SK-N-SH (cell line): ENCODE measurements around the gene RPAP3.

Source experiments
- EP300 ChIP-seq, 2 experiments: IDR thresholded peaks; 2 replicates each; pipeline versions ENCODE4 v1.4.0 to v1.6.1; 2012; ENCODE audit warnings: borderline replicate concordance in 1 of 2, low read depth in 1 of 2, low read length in 1 of 2
- FOXM1 ChIP-seq: IDR thresholded peaks from 2 replicates; pipeline ENCODE4 v1.4.0; 2012; ENCODE audit warnings: low read depth, mild to moderate bottlenecking
- JUND ChIP-seq: IDR thresholded peaks from 2 replicates; pipeline ENCODE4 v1.4.0; 2012
- RCOR1 ChIP-seq: fragments of 150-350 bp; IDR thresholded peaks from 2 replicates; pipeline ENCODE4 v1.6.1; 2017; ENCODE audit warnings: antibody characterized with exemption, low read length
- RXRA ChIP-seq: IDR thresholded peaks from 2 replicates; pipeline ENCODE4 v1.4.0; 2012; ENCODE audit warnings: low read depth, mild to moderate bottlenecking, borderline replicate concordance
- TCF12 ChIP-seq: IDR thresholded peaks from 2 replicates; pipeline ENCODE4 v1.4.0; 2012
- TF ChIP-seq, protein P1 (sequence below): fragments of 200-600 bp; sonication (generic); IDR thresholded peaks from 2 replicates; pipeline ENCODE4 v1.6.1; 2017; ENCODE audit warnings: antibody characterized with exemption, mild to moderate bottlenecking, moderate library complexity
- TF ChIP-seq, protein P2 (sequence below): IDR thresholded peaks from 2 replicates; pipeline ENCODE4 v1.4.0; 2012; ENCODE audit warnings: low read depth

DNA sequence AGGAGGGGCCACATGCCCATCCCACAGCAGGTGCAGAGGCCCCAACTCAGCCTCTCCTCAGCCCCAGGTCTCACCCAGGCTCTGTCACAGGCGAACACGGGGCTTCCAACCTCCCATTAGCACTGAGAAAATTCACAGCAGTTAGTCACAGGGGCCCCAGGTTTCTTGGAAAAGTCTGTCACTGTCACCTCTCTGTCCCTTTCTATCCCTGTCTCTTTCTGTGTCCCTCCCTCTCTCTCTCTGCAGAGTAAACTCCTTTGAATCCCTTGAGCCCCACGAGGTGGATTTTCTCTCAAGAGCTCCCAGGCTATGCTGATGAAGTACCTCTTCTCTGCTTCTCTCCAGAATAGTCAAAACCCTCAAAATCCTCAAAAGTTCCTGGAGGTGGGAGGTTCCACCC, 33.5 kb upstream of the RPAP3 start:
- TF ChIP-seq, protein P1, sequence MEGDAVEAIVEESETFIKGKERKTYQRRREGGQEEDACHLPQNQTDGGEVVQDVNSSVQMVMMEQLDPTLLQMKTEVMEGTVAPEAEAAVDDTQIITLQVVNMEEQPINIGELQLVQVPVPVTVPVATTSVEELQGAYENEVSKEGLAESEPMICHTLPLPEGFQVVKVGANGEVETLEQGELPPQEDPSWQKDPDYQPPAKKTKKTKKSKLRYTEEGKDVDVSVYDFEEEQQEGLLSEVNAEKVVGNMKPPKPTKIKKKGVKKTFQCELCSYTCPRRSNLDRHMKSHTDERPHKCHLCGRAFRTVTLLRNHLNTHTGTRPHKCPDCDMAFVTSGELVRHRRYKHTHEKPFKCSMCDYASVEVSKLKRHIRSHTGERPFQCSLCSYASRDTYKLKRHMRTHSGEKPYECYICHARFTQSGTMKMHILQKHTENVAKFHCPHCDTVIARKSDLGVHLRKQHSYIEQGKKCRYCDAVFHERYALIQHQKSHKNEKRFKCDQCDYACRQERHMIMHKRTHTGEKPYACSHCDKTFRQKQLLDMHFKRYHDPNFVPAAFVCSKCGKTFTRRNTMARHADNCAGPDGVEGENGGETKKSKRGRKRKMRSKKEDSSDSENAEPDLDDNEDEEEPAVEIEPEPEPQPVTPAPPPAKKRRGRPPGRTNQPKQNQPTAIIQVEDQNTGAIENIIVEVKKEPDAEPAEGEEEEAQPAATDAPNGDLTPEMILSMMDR = no peak
- TF ChIP-seq FOXM1 (no peak), EP300 (IDR thresholded peaks at IDR 0.05; ENCODE audit: borderline replicate concordance in 1 of 2, low read depth in 1 of 2, low read length in 1 of 2) (no peak), JUND (no peak), RCOR1 (no peak), TCF12 (no peak), RXRA (no peak)
- TF ChIP-seq, protein P2, sequence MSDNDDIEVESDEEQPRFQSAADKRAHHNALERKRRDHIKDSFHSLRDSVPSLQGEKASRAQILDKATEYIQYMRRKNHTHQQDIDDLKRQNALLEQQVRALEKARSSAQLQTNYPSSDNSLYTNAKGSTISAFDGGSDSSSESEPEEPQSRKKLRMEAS = no peak
